Neural progenitor cell (in vitro differentiated cells): ENCODE measurements around the gene OR5B21. TPM values are rescaled to one million over a fixed set of nuclear protein-coding genes. Genes with fewer than 3 reads are reported as not detected.

Experiments
- DNase-seq: peaks from one replicate; pipeline ENCODE4 v3.0.0-alpha.2; 2016; ENCODE audit warnings: low spot score
- H2AFZ ChIP-seq: fragments of 200-600 bp; sonication (generic); replicated peaks from 2 replicates; pipeline ENCODE4 v1.6.1; 2016; ENCODE audit warnings: antibody characterized with exemption
- H3F3A ChIP-seq: fragments of 200-600 bp; sonication (generic); 2 replicates; pipeline ENCODE4 v1.6.1; 2016; ENCODE audit warnings: antibody characterized with exemption, low read depth
- H3K27ac ChIP-seq: fragments of 200-600 bp; sonication (generic); 2 replicates; pipeline ENCODE4 v1.5.1; 2016; ENCODE audit warnings: mild to moderate bottlenecking
- H3K27me3 ChIP-seq: fragments of 200-600 bp; sonication (generic); 2 replicates; pipeline ENCODE4 v1.6.1; 2016; ENCODE audit warnings: mild to moderate bottlenecking, moderate library complexity
- H3K36me3 ChIP-seq: fragments of 200-600 bp; sonication (generic); 2 replicates; pipeline ENCODE4 v1.5.1; 2016
- H3K4me1 ChIP-seq: fragments of 200-600 bp; sonication (generic); 2 replicates; pipeline ENCODE4 v1.6.1; 2016; ENCODE audit warnings: mixed run types
- H3K4me2 ChIP-seq: fragments of 200-600 bp; sonication (generic); 2 replicates; pipeline ENCODE4 v1.6.1; 2016
- H3K4me3 ChIP-seq: fragments of 200-600 bp; sonication (generic); 2 replicates; pipeline ENCODE4 v1.5.1; 2016
- H3K79me2 ChIP-seq: fragments of 200-600 bp; sonication (generic); 2 replicates; pipeline ENCODE4 v1.6.1; 2016; ENCODE audit warnings: low read depth
- H3K9ac ChIP-seq: fragments of 200-600 bp; sonication (generic); 2 replicates; pipeline ENCODE4 v1.6.1; 2016
- H3K9me3 ChIP-seq: fragments of 200-600 bp; sonication (generic); 2 replicates; pipeline ENCODE4 v1.5.1; 2016; ENCODE audit warnings: low read depth
- H4K20me1 ChIP-seq: fragments of 200-600 bp; sonication (generic); 2 replicates; pipeline ENCODE4 v1.6.1; 2016; ENCODE audit warnings: low read depth
- H3K27ac Mint-ChIP-seq: 3 replicates; pipeline ENCODE4 v1.8.0; 2021; ENCODE audit warnings: mixed read lengths
- H3K27me3 Mint-ChIP-seq: 2 replicates; pipeline ENCODE4 v1.8.0; 2022; ENCODE audit warnings: low read depth, mild to moderate bottlenecking, inconsistent platforms, moderate library complexity, mixed read lengths; ENCODE audit not compliant: insufficient read depth
- H3K36me3 Mint-ChIP-seq: 3 replicates; pipeline ENCODE4 v1.8.0; 2021; ENCODE audit warnings: mixed read lengths
- H3K4me1 Mint-ChIP-seq: 3 replicates; pipeline ENCODE4 v1.8.0; 2021; ENCODE audit warnings: mixed read lengths
- H3K4me3 Mint-ChIP-seq: 3 replicates; pipeline ENCODE4 v1.8.0; 2021; ENCODE audit warnings: mild to moderate bottlenecking, moderate library complexity, mixed read lengths
- H3K9me3 Mint-ChIP-seq: 3 replicates; pipeline ENCODE4 v1.8.0; 2020; ENCODE audit warnings: mixed read lengths
- CTCF ChIP-seq: fragments of 200-600 bp; sonication (generic); IDR thresholded peaks from 2 replicates; pipeline ENCODE4 v1.5.1; 2017; ENCODE audit warnings: antibody characterized with exemption, mild to moderate bottlenecking
- EZH2 ChIP-seq: fragments of 200-600 bp; sonication (generic); IDR thresholded peaks from 2 replicates; pipeline ENCODE4 v1.6.1; 2017; ENCODE audit warnings: antibody characterized with exemption, mild to moderate bottlenecking, moderate library complexity
- EZH2phosphoT487 ChIP-seq: fragments of 200-600 bp; sonication (generic); IDR thresholded peaks from 2 replicates; pipeline ENCODE4 v1.6.1; 2017; ENCODE audit warnings: antibody characterized with exemption
- total RNA-seq: library from RNA; depleted of rRNA; stranded (reverse); fragments of >200 nt; gene quantifications from 2 replicates; pipeline ENCODE4 v1.2.3, GENCODE V29; 2015; ENCODE audit warnings: low replicate concordance

The OR5B21 gene
- total RNA-seq, 1 donor from 2014 or later = not detected

- no peaks in the 10 kb centered on the region for H4K20me1 ChIP-seq
- H2AFZ ChIP-seq = no peak overlapping the region
- no peak overlapping the region for H3K4me2 ChIP-seq
- no peaks in the 10 kb centered on the region for H3K4me1 ChIP-seq
- H3F3A ChIP-seq = no peaks in the 10 kb centered on the region
- no peak overlapping the region for H3K4me3 Mint-ChIP-seq
- no peak for DNase-seq
- no peak overlapping the region for H3K27ac Mint-ChIP-seq
- TF ChIP-seq CTCF (no peak), EZH2 (no peak), EZH2phosphoT487 (no peak)
- no peak overlapping the region for H3K27ac ChIP-seq
- no peaks in the 10 kb centered on the region for H3K36me3 ChIP-seq
- H3K9me3 ChIP-seq = no peaks in the 10 kb centered on the region
- H3K79me2 ChIP-seq = no peaks in the 10 kb centered on the region
- peaks cover 2% of the 10 kb centered on the region for H3K27me3 Mint-ChIP-seq
- H3K9me3 Mint-ChIP-seq = peaks cover 4% of the 10 kb centered on the region
- peaks cover 7% of the 10 kb centered on the region for H3K36me3 Mint-ChIP-seq
- peaks cover 2% of the 10 kb centered on the region for H3K4me1 Mint-ChIP-seq
- H3K9ac ChIP-seq = no peak overlapping the region
- no peaks in the 10 kb centered on the region for H3K27me3 ChIP-seq
- no peak overlapping the region for H3K4me3 ChIP-seq
Measured at GRCh38 chr11:58526721-58527120, 18.8 kb upstream of the OR5B21 start.

GRCh38 chr11:58525037-58525614 is 17.2 kb upstream of the OR5B21 start:
- H3F3A ChIP-seq = no peaks in the 10 kb centered on the region
- Mint-ChIP-seq H3K9me3 (no peaks in the 10 kb centered on the region), H3K36me3 (no peaks in the 10 kb centered on the region), H3K4me3 (no peak overlapping the region), H3K27me3 (peaks cover 2% of the 10 kb centered on the region), H3K27ac (no peak overlapping the region), H3K4me1 (peaks cover 2% of the 10 kb centered on the region)
- no peak for TF ChIP-seq CTCF
- no peak for TF ChIP-seq EZH2
- no peak for TF ChIP-seq EZH2phosphoT487
- H2AFZ ChIP-seq = no peak overlapping the region
- no peak overlapping the region for H3K27ac ChIP-seq
- no peak overlapping the region for H3K9ac ChIP-seq
- no peak overlapping the region for H3K4me3 ChIP-seq
- no peaks in the 10 kb centered on the region for H3K4me1 ChIP-seq
- no peaks in the 10 kb centered on the region for H3K79me2 ChIP-seq
- DNase-seq = no peak
- H3K27me3 ChIP-seq = no peaks in the 10 kb centered on the region
- H3K36me3 ChIP-seq = no peaks in the 10 kb centered on the region
- no peaks in the 10 kb centered on the region for H4K20me1 ChIP-seq
- H3K9me3 ChIP-seq = no peaks in the 10 kb centered on the region
- no peak overlapping the region for H3K4me2 ChIP-seq

- no peaks in the 10 kb centered on the region for H3K4me1 ChIP-seq
- H3K27ac ChIP-seq = no peak overlapping the region
- H3F3A ChIP-seq = no peaks in the 10 kb centered on the region
- Mint-ChIP-seq H3K4me3 (peak overlapping the region; percentile 42), H3K27me3 (peaks cover 2% of the 10 kb centered on the region), H3K9me3 (no peaks in the 10 kb centered on the region), H3K27ac (no peak overlapping the region), H3K36me3 (no peaks in the 10 kb centered on the region), H3K4me1 (peaks cover 2% of the 10 kb centered on the region)
- peak overlapping the region; percentile 62 for H3K4me2 ChIP-seq
- DNase-seq = peak; percentile 85
- no peaks in the 10 kb centered on the region for H4K20me1 ChIP-seq
- peak overlapping the region; percentile 18 for H3K4me3 ChIP-seq
- H3K36me3 ChIP-seq = no peaks in the 10 kb centered on the region
- H2AFZ ChIP-seq = peak overlapping the region; percentile 82
- TF ChIP-seq CTCF = peak; percentile 70
- TF ChIP-seq EZH2 = no peak
- TF ChIP-seq EZH2phosphoT487 = no peak
- H3K9ac ChIP-seq = no peak overlapping the region
- H3K27me3 ChIP-seq = no peaks in the 10 kb centered on the region
- no peaks in the 10 kb centered on the region for H3K79me2 ChIP-seq
- no peaks in the 10 kb centered on the region for H3K9me3 ChIP-seq
Measured at GRCh38 chr11:58524232-58525036, 16.5 kb upstream of the OR5B21 start.
